MCF 10A (cell line): ENCODE results near the gene RIPOR1. TPM values are rescaled to one million over a fixed set of nuclear protein-coding genes. Genes with fewer than 3 reads are reported as not detected.

Source experiments
- BruUV-seq: library from RNA; stranded (reverse); fragments of 400-500 nt; replicated peaks from 2 replicates; lab custom pipeline; 2021; lab: Mats Ljungman, UMichigan
- CTCF ChIA-PET: fragments of 300-600 bp; sonication (Branson Sonifier 250); formaldehyde crosslinking; extraction: SDS; loops from one replicate; lab custom pipeline; 2021; ENCODE audit warnings: antibody characterized with exemption, inconsistent platforms; lab: Yijun Ruan, JAX
- POLR2A ChIA-PET: fragments of 300-600, 350-650 bp; sonication (Branson Sonifier 250); formaldehyde crosslinking; extraction: SDS; loops from one replicate; lab custom pipeline; 2020; ENCODE audit warnings: antibody characterized with exemption, inconsistent platforms; lab: Yijun Ruan, JAX
- DNase-seq: peaks from one replicate; pipeline ENCODE4 v3.0.0-alpha.2; 2018; ENCODE audit not compliant: unreplicated experiment
- H3K27ac Mint-ChIP-seq: one replicate; pipeline ENCODE4 v1.8.0; 2022; ENCODE audit warnings: mild to moderate bottlenecking, low read depth, mixed read lengths; ENCODE audit not compliant: unreplicated experiment
- H3K27me3 Mint-ChIP-seq: one replicate; pipeline ENCODE4 v1.8.0; 2022; ENCODE audit warnings: mixed read lengths; ENCODE audit not compliant: insufficient read depth, unreplicated experiment
- H3K36me3 Mint-ChIP-seq: one replicate; pipeline ENCODE4 v1.8.0; 2022; ENCODE audit warnings: mild to moderate bottlenecking, moderate library complexity, mixed read lengths; ENCODE audit not compliant: insufficient read depth, unreplicated experiment
- H3K4me1 Mint-ChIP-seq: one replicate; pipeline ENCODE4 v1.8.0; 2022; ENCODE audit warnings: mixed read lengths; ENCODE audit not compliant: insufficient read depth, unreplicated experiment
- H3K4me3 Mint-ChIP-seq: one replicate; pipeline ENCODE4 v1.8.0; 2022; ENCODE audit warnings: mild to moderate bottlenecking, moderate library complexity, mixed read lengths; ENCODE audit not compliant: unreplicated experiment
- H3K9me3 Mint-ChIP-seq: one replicate; pipeline ENCODE4 v1.8.0; 2022; ENCODE audit warnings: mixed read lengths; ENCODE audit not compliant: unreplicated experiment
- CTCF ChIP-seq: fragments of 200-600 bp; IDR thresholded peaks from one replicate; pipeline ENCODE4 v1.8.0; 2022; ENCODE audit warnings: antibody characterized with exemption, mild to moderate bottlenecking; ENCODE audit not compliant: unreplicated experiment
- intact Hi-C: fragments of 100-400 bp; cut with micrococcal nuclease; formaldehyde crosslinking; loops from 2 replicates; pipeline ENCODE4 v1.14.1; 2022
- total RNA-seq: library from RNA; stranded (reverse); gene quantifications from 2 replicates; pipeline ENCODE4 v1.2.3, GENCODE V29; 2022

The RIPOR1 gene
- total RNA-seq, 1 experiment from 2014 or later, result 43.2 TPM

GRCh38 chr16:67516296-67517154, 12.1 kb upstream of the RIPOR1 start:
- CTCF ChIA-PET, result interaction anchor here (0.6 to 3.3 kb wide), 11 partner anchors 10 to 300 kb away, joined by 3 to 69 read pairs (median 4); partner anchors contain the start of gene ATP6V0D1

GRCh38 chr16:67517155-67517445, 11.5 kb upstream of the RIPOR1 start:
- intact Hi-C loops, result no loop called here
- no TSS peak for BruUV-seq
- Mint-ChIP-seq H3K27me3 (peaks cover 19% of the 10 kb centered on the region), H3K4me3 (no peak overlapping the region), H3K27ac (no peak overlapping the region), H3K9me3 (no peaks in the 10 kb centered on the region), H3K4me1 (peaks cover 20% of the 10 kb centered on the region), H3K36me3 (no peaks in the 10 kb centered on the region)
- POLR2A ChIA-PET, result interaction anchor here (0.9 to 1.6 kb wide), 4 partner anchors 12 to 44 kb away, joined by 3 to 6 read pairs (median 4); partner anchors contain the start of gene RIPOR1
- no peak for DNase-seq
- no peak for TF ChIP-seq CTCF
- CTCF ChIA-PET, result interaction anchor here (0.9 to 1.8 kb wide), 7 partner anchors 30 to 290 kb away, joined by 3 to 9 read pairs (median 4); partner anchors contain the start of gene ATP6V0D1

More at GRCh38 chr16:67516296-67517154, 12.1 kb upstream of the RIPOR1 start:
- peak overlapping the region; percentile 55 for H3K27ac Mint-ChIP-seq
- DNase-seq, result peak; percentile 58
- peaks cover 19% of the 10 kb centered on the region for H3K27me3 Mint-ChIP-seq
- no TSS peak for BruUV-seq
- no peak overlapping the region for H3K4me3 Mint-ChIP-seq
- POLR2A ChIA-PET, result interaction anchor here (0.6 to 2.7 kb wide), 6 partner anchors 13 to 135 kb away, joined by 3 to 21 read pairs (median 4); partner anchors contain the start of genes ATP6V0D1 and RIPOR1
- H3K4me1 Mint-ChIP-seq, result peaks cover 20% of the 10 kb centered on the region
- H3K36me3 Mint-ChIP-seq, result no peaks in the 10 kb centered on the region
- TF ChIP-seq CTCF, result no peak
- H3K9me3 Mint-ChIP-seq, result no peaks in the 10 kb centered on the region
- intact Hi-C loops, result no loop called here

GRCh38 chr16:67517661-67518423, 10.8 kb upstream of the RIPOR1 start:
- intact Hi-C loops, result no loop called here
- no peaks in the 10 kb centered on the region for H3K36me3 Mint-ChIP-seq
- DNase-seq, result no peak
- H3K4me3 Mint-ChIP-seq, result no peak overlapping the region
- H3K27me3 Mint-ChIP-seq, result peaks cover 19% of the 10 kb centered on the region
- TF ChIP-seq CTCF, result no peak
- POLR2A ChIA-PET, result interaction anchor here (0.9 to 1.6 kb wide), 2 partner anchors 12 to 25 kb away, joined by 3 to 6 read pairs; partner anchors contain the start of gene RIPOR1
- no peaks in the 10 kb centered on the region for H3K9me3 Mint-ChIP-seq
- BruUV-seq, result no TSS peak
- CTCF ChIA-PET, result interaction anchor here (0.6 to 1.8 kb wide), 7 partner anchors 14 to 200 kb away, joined by 3 to 9 read pairs (median 4); partner anchors contain the start of gene ATP6V0D1
- H3K27ac Mint-ChIP-seq, result no peak overlapping the region
- H3K4me1 Mint-ChIP-seq, result peaks cover 20% of the 10 kb centered on the region

- H3K9me3 Mint-ChIP-seq, result no peaks in the 10 kb centered on the region
- CTCF ChIA-PET, result interaction anchor here (0.6 to 4.1 kb wide), 2 partner anchors 13 to 138 kb away, joined by 3 to 56 read pairs; no protein-coding TSS in a partner anchor
- POLR2A ChIA-PET, result no interaction called here
- no peak overlapping the region for H3K27ac Mint-ChIP-seq
- no peaks in the 10 kb centered on the region for H3K36me3 Mint-ChIP-seq
- no peak overlapping the region for H3K4me3 Mint-ChIP-seq
- TF ChIP-seq CTCF, result no peak
- H3K27me3 Mint-ChIP-seq, result peaks cover 19% of the 10 kb centered on the region
- no TSS peak for BruUV-seq
- peaks cover 20% of the 10 kb centered on the region for H3K4me1 Mint-ChIP-seq
- DNase-seq, result no peak
- intact Hi-C loops, result no loop called here
These were observed 10.0 kb upstream of the RIPOR1 start for GRCh38 chr16:67518676-67519075.
